Skin epidermis (tissue), 12 donors: ENCODE results near the gene NMNAT2.
"Not testable (repeated sequence)": the region's sequence is repeated elsewhere in the genome, so short reads cannot be mapped to it uniquely, and the experiment has no call there.

Experiments used
- H3K27ac ChIP-seq, 21 experiments: fragments of 200-600 bp; sonication (generic) in 11 of 21; one replicate each; pipeline ENCODE4 v1.5.0; 2020; ENCODE audit warnings: mild to moderate bottlenecking in 3 of 21, inconsistent platforms in 2 of 21, moderate library complexity in 2 of 21
- H3K4me3 ChIP-seq, 7 experiments: fragments of 200-600 bp; sonication (generic) in 2 of 7; one replicate each; pipeline ENCODE4 v1.5.0; 2020; ENCODE audit warnings: inconsistent platforms in 2 of 7, mild to moderate bottlenecking in 2 of 7, moderate library complexity in 1 of 7

The NMNAT2 gene

DNA sequence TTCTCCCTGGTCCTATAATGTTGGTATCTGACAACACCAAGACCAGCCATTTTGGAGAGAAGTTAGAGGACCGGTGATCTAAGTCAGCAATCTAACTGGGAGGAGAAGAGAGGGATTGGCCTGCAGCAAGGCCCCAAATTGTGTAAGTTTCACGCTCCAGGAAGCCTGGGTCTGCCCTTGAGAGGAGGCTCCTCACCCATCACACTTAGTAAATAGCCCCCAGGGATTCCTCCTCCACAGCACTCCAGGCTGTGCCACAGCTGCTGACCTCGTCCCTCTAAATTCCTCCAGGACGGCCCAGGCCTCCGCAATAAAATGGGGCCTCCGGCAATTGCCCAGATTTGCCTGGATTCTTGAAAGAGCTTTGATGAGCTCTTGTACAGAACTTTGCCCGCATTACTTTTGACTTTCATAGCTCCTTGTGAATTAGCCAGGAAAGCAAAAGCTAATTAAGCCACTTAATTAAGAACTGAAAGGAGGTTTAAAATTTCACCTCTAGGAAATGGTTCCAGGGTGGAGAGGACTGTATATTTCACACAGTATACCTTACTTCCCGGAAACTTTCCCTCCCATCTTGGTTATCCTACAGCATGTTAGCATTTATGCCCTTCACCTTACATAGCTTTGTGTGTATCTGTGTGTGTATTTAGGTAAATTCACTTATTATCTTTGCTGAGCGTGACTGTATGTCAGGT is 141.6 kb downstream of the NMNAT2 start:
- Histone ChIP-seq H3K27ac (peak overlapping the region in 1 of 21 experiments; percentile 40), H3K4me3 (no peak overlapping the region)

DNA sequence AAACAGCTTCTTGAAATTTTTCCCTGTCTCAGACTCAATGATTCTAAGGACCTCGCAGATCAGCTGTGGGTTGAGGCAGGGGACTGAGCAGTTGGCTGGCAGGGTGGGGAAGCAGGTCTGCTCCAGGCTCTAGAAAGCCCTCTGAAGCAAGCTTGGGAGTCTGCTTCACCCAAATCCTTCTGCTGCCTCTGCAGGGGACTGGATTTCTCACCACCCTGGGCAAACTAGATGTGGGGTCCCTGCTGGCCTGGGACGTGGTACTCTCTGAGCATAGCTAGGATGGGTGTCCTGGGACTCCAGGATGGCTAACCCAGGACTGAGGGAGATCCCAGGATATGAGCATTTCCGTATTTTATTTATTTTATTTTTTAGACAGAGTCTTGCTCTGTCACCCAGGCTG is 142.9 kb downstream of the NMNAT2 start:
- H3K27ac ChIP-seq = no peak overlapping the region
- no peak overlapping the region for H3K4me3 ChIP-seq

DNA sequence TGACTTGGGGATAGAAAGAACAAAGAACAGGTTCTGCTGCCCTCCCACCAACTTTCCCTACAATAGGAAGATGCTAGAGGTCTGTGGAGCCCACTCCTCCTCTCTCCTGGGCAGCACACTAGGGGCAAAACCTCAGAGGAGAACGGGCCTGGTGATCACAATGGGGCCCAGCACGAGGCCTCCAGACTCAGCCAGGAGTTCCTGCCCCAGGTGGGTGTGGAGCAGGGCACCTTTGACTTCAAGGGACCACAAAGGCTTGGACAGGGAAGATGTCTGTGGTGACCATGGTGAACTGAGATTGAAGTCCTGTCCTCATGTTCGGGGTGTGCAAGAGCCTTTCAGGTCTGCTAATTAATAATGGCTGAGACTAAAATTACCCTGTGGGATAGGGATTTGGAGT is 143.3 kb downstream of the NMNAT2 start:
- no peak overlapping the region for H3K4me3 ChIP-seq
- H3K27ac ChIP-seq = no peak overlapping the region

DNA sequence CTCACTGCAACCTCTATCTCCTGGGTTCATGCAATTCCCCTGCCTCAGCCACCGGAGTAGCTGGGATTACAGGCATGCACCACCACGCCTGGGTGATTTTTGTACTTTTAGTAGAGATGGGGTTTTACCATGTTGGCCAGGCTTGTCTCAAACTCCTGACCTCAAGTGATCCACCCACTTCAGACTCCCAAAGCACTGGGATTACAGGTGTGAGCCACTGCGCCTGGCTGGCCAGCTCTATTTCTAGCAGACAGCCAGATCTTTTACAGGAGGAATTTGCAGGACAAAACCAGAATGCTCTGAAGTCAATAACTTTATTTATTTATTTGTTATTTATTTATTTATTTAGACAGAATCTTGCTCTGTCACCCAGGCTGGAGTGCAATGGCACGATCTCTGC is 144.2 kb downstream of the NMNAT2 start:
- H3K4me3 ChIP-seq = not testable (repeated sequence)

DNA sequence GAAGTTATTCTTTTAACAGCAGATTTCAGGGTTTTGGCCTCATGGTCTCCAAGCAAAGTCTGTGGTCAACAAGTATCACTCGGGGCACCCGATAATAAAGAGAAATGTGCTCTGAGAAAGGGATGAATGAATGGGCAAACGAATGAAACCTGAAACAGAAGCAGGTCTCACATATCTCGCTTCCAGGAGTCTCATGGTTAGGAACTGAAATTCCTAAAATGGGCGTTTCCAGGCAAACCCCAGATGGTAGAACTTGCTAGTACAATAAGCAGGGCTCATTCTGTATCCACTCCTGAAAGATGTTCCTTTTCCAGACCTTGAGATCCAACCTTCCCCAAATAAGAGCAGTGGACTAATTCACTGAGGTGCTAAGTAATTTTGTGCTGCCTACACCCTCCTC is 144.9 kb downstream of the NMNAT2 start:
- peak overlapping the region in 8 of 21 experiments; percentile 2 to 72 (median 53) for H3K27ac ChIP-seq
- H3K4me3 ChIP-seq = no peak overlapping the region

More for the DNA sequence above, 144.2 kb downstream of the NMNAT2 start:
- peak overlapping the region in 2 of 21 experiments; percentile 67 to 72 for H3K27ac ChIP-seq

DNA sequence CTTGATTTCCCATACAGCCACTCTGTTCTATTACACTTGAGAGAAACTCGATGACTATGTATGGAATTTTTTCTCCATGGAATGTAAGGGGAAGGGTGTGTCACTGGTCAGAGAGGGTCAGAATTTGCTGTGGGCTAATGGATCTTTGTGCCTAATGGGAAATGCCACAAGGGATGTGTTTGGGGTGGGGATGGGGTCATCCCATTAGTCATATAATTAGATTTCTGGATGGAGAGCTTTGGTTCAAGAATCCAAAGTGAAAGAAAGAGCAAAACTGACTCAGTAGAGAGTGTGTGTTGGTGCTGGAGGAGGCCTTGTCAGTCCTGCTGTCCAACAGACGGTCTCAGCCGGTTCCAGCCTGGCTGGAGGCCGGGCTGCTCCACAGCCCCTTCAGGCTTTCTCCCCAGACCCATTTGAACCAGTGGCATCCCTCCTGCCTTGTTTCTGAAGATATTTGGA is 145.8 kb downstream of the NMNAT2 start:
- Histone ChIP-seq H3K4me3 (no peak overlapping the region), H3K27ac (peak overlapping the region in 10 of 21 experiments; percentile 2 to 72 (median 46))

DNA sequence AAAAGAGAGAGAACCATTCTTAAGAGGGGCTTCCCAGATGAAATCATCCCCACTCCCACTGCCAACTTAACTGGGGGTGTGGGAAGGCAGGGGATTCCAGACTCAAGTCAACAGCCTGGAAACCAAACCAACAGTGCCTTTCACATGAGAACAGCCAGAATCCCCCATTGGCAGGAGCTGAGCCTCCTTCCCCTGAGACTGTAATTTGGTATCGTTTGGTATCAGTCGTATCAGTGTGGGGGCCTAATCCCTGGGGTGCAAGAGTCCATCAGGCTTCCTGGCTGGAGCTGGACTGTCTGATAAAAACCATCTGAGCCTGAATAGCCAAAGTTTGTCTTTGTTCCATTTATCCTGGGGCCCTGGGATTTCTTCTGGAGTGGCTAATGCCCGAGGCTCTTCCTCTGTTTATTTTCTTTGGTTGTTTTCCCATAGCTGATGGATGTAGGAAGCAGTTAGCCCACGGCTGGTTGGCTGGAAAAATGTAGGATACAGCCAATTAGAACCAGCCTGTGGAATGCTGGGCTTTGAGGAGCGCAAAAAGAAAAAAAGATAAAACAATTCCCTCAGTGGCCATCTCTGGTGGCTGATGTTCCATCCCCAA is 147.5 kb downstream of the NMNAT2 start:
- Histone ChIP-seq H3K4me3 (no peak overlapping the region), H3K27ac (peak overlapping the region in 8 of 21 experiments; percentile 2 to 60 (median 25))

DNA sequence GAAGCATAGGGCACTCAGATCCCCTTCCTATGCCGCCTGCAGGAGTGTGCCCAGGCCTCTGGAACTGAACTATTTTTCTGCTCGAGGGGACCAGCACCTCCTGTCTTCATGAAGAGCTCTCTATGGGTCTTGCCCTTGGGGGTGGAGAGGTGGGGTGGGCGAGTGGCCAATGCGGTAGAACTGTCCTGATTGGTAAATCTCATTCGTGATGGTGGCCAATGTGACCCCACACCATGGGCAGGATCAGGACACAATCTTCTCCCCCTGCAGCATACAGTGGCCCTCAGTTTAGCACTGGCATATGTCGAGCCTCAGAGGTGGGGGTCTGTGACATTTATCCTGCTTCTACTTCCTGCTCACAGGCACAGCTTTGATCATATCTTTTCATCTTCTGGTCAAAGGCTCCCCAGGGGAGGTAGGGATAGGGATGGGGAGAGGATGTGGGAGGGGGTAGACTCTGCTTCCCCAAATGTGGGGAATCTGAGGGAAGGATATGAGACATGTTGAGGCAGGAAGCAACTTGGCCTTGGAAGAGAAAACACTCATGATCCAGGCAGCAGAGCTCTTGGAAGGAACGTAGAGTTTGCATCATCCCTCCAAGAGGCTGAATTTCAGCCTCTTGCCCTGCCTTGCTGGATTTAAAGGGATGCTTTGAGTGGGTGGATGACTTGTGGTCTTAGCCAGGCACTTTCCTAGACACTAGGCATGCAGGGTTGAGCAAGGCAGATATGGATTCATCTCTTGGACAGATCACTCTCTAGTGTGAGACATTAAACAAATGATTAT is 150.3 kb downstream of the NMNAT2 start:
- H3K4me3 ChIP-seq = no peak overlapping the region
- peak overlapping the region in 10 of 21 experiments; percentile 11 to 75 (median 38) for H3K27ac ChIP-seq

DNA sequence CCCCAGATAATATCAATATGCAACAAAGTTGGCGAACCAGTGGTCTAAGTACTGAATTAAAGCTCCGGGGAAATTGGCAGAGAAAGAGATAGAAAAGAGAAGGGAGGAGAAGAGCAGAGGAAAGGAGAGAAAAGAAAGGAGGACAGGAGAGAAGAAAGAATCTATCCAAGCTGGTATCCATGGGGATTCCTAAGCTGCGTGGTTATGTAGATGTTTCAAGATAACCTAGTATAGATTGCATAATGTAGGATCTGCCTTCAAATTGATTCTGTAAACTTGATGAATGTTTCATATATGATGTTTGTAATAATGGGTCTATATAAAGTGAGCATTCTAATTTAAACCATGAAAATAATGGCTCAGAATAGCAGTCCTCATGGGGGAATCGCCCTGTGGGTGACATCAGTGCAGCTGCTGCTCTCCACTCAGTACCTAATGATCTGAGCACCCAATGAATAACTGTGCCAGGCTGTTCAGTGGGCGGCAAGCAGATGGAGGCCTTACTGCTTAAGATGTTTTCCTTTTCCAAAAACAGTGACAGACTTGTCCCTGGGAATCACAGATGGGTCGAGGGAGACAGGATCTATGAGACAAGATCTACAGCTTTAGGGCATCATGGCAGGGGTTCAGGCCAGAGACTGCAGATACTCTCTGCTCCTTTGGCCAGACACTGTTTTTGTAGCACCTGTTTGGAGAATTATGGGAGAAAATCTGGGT is 154.1 kb downstream of the NMNAT2 start:
- H3K27ac ChIP-seq = no peak overlapping the region
- no peak overlapping the region for H3K4me3 ChIP-seq

DNA sequence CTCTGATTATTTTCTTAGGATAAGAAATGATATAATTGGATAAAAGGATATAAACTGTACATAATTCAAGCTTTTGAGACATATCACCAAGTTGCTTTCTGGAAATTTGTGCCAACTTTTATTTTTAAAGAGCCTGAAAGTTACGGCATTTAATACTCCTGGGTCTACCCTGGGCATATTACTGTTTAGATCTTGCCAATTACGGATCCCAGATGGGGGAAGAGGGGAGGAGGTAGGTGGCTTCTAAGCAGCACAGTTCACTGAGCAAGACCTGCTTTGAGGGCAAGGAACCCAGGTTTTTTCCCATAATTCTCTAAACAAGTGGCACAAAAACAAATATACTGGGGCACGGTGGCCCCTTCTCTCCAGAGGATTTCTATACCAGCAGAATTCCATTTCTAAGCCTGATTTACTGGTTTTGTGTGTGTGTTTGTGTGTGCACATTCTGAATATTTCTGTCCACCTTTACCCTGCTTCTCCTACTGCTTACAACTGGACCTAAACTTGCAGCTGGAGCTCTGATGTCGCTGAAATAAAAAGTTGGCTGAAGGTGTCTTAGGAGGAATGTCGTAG is 155.5 kb downstream of the NMNAT2 start:
- H3K27ac ChIP-seq = no peak overlapping the region
- no peak overlapping the region for H3K4me3 ChIP-seq

DNA sequence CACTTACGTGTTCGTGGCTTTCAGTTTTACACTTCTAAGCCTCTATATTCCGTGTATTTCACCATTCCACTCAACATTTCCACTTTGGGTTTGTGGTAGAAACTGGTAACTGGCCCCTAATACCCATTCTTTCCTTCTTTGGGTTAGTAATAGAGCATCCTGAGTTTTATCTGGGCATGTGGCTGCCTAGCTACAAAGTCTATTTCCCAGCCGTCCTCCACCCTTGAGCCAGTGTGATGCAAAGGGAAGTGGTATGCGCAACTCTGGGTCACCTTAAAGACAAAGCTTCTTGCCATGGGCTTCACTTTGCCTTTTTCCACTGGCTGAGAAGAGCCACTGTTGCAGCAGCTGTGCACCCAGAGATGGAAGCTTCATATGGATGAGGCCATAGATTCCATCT is 158.3 kb downstream of the NMNAT2 start:
- H3K27ac ChIP-seq = no peak overlapping the region

DNA sequence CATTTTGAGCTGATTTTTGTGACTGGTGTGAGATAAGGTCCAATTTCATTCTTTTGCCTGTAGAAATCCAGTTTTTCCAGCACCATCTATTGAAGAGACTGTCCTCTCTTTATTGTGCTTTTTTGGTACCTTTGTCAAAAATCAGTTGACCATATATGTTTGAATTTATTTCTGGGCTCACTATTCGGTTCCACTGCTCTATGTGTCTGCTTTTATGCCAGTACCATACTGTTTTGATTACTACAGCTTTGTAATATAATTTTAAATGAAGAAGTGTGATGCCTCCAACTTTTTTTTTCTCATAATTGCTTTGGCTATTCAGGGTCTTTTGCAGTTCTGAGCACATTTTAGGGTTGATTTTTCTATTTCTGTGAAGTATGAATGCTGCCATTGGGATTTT is 163.1 kb downstream of the NMNAT2 start:
- H3K4me3 ChIP-seq = no peak overlapping the region
- H3K27ac ChIP-seq = no peak overlapping the region

More for the DNA sequence above, 158.3 kb downstream of the NMNAT2 start:
- no peak overlapping the region for H3K4me3 ChIP-seq

DNA sequence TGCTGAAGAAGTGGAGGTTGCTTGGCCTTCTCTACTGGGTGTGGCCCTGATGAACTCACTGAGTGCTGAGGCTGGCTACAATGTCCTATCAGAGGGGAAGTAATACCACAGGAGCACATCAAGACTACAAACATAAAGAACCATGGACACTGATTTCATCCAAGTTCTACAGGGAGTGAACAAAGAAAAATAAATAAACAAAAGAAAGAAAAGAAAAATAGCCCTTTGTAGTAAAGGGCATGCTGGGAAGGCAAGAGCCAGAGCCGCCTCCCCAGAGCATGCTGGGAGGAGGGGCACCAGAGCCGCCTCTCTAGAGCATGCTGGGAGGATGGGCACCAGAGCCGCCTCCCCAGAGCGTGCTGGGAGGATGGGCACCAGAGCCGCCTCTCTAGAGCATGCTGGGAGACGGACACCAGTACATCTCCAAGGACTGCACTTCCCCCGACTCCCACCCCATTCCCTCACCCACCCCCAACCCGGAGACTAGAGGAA is 166.2 kb downstream of the NMNAT2 start:
- no peak overlapping the region for H3K27ac ChIP-seq
- H3K4me3 ChIP-seq = no peak overlapping the region

DNA sequence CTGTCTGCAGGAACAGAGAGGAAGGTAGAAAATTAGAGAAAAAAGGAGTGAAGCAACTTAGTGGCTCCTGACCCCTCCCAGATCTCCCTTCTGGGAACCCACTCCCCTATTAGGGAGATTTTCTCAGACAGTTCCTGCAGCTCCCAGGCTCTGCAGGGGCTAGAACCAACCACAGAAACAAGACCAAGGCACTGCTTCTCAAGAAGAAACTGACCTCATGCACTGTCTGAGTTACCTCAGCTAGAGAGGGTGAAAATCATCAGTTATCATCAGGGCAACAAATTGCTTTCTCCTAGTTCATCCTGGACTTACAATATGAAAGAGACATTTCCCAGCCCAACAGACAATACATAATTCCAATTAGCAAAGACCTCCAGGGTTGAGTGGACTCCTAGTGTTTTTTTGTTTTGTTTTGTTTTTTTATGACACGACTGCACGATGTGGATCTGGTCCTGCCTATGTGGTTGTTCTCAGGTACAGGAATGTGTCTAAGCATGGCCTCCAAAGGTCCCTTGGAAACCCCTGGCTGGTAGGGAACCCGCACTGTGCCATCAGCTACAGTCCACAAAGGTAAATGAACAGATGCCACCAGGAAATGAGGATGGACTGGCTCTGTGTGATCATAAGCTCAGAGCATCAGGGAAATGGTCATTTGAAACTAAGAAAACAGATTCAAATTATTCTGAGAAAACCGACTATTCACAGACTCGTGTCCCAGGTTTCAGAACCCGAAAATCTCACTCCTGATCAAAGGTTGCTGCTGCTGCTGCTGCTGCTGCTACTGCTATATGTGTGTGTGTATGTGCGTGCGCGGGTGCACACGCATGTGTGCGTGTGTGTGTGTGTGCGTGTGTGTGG is 166.8 kb downstream of the NMNAT2 start:
- Histone ChIP-seq H3K4me3 (no peak overlapping the region), H3K27ac (no peak overlapping the region)

DNA sequence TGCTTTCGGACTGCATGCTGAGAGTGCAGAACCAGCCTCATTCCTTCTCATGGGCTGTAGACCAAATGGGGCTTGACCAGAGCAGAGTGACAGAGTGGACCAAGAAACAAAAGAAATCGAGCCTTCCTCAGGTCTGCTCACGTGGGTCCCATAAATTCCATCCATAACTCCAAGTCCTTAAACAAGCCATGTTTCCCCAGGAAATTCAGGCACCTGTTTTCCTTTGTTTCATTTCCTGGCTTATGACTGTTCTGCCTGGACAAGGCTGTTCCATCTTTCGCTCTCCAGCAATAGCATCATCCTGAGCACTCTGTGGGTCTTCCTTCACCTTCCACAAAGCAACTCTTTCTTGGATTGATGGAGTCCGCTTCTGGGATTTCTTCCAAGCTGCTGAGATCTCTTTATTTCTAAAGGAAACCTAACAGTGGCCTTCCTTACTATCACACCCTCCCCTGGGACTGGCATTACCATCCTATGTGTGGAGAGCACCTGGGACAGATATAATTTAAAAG is 168.2 kb downstream of the NMNAT2 start:
- no peak overlapping the region for H3K27ac ChIP-seq
- no peak overlapping the region for H3K4me3 ChIP-seq

DNA sequence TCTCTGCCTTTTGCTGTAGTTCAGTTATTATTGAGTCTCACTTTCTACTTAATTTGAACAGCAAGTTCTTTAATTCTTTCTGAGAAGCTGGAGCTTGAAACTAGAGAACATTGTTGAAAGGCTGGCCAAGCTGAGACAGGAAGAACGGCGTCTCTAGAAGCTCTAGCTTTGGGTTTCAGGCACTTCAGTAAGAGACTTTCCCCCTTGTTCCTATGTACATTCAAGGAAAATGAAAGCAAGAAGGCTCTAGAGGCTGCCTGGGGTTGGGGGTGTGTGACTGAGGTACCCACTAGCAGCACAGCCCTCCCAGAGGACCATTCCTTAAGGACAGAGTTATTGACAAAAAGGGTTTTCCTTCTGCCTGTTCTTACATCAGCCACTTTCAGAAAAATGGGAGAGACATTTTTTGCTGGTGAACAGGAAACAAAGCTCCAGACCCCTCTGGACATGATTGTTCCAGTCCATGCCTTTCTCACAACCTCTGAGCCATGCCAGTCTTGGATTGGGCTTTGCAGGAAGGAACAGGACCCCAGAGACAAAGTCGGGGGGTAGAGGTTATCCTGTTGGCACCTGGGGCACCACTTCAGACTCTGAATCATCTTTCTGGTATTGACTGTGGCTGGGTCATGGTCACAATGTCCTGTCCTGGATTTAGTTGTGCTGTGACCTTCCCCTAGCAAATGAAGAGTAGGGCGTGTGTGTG is 169.0 kb downstream of the NMNAT2 start:
- peak overlapping the region in 2 of 21 experiments; percentile 15 to 28 for H3K27ac ChIP-seq

DNA sequence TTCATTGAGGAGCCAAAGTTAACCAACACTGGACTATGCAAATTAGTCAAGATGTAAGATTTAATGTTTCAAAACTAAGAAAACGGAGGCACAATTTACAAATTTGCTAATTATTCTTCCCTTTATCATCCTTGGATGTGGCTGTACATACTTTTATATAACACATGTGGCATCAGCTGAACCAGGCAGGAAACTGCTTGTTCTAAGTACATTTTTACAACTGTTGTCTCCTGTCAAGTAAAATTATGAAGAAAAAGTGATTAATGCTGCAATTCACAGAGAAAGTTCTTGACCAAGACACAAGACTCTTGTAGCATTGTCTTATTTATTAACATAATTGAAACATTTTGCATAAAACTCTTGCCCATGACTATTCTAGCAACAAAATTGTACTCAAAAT is 170.2 kb downstream of the NMNAT2 start:
- Histone ChIP-seq H3K4me3 (no peak overlapping the region), H3K27ac (no peak overlapping the region)

More for the DNA sequence above, 169.0 kb downstream of the NMNAT2 start:
- H3K4me3 ChIP-seq = no peak overlapping the region

DNA sequence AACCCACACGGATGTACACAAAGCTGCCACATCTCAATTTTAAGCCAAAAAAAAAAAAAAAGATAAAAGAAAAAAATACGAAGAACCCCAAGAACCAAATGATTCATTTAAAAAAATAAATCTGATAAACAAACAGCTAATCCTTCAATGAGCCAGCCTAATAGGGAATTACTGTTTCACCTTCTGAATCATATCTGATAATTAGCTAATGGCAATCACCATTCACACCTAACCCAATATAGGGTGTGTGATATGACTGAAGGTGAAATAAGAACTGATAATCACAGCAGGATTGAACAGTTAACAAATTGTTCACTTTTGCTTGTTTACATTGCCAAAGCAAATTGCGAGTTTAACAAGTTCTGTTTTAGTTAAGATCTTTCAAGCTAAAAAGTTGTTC is 170.7 kb downstream of the NMNAT2 start:
- H3K4me3 ChIP-seq = no peak overlapping the region
- no peak overlapping the region for H3K27ac ChIP-seq
